ENCODE data around the gene GPI. TPM values are rescaled to one million over a fixed set of nuclear protein-coding genes. Genes with fewer than 3 reads are reported as not detected.

The GPI gene
- total RNA-seq, 1 experiment from 2014 or later, result 263 TPM

DNA sequence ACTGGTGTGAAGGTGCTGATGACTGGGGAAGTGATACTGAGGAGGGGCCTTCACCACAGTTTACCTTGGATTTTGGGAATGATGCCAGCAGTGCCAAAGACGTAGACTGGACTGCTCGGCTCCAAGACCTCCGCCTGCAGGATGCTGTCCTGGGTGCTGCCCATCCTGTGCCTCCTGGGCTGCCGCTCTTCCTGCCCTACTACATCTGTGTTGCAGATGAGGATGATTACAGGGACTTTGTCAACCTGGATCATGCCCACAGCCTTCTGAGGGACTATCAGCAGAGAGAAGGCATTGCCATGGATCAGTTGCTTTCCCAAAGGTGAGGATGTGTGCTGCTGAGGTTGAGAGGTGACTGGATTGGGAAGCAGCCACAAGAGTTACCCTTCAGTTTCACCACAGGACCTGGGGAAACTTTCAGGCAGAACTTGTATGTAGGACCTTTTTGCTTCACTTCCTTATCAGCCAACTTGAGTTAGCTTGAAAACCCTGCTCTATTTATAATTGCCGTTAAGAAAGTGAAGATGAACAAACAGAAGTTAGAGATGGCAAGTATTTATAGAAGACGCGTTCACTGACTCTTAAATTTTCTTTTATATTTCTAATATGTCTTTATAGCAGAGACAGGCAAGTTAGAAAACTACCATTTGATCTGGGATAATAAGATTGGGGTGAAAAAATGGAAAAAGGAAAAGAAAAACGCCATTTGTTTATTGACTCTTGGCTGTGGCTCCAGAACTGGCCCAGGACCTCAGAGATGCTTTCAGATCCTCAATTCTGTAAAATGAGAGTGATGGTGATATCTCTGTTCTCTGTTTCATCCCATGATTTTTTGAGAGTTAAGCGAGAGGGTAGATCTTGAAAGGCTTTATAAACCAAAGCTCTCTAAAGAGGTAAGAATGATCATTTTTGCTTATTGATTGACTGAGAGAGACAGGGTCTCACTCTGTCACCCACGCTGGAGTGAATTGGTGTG lies 44.5 kb downstream of the GPI start:
- Histone ChIP-seq H3K79me2 (ENCODE audit: low read length) (peaks cover 41% of the 10 kb centered on the region), H3K9me3 (ENCODE audit: low read length) (no peaks in the 10 kb centered on the region), H3K4me1 (ENCODE audit: insufficient read depth, low read length) (no peaks in the 10 kb centered on the region), H3K9me2 (replicated peaks; ENCODE audit: low read length) (no peaks in the 10 kb centered on the region), H4K20me1 (ENCODE audit: low read length) (0 out of 2 replicates have a peak, but pooled peaks cover 3% of the 10 kb centered on the region), H3F3A (ENCODE audit: low read length, unreplicated experiment) (no peaks in the 10 kb centered on the region), H3K4me2 (ENCODE audit: low read length) (no peak overlapping the region), H3K27me3 (ENCODE audit: low read length) (no peaks in the 10 kb centered on the region), H3K27ac (ENCODE audit: low read length) (no peak overlapping the region), H2AFZ (ENCODE audit: low read length) (no peak overlapping the region), H3K36me3 (ENCODE audit: low read depth, low read length) (peaks cover 13% of the 10 kb centered on the region; the same call in 1 of the 2 replicates), H3K4me3 (ENCODE audit: low read length) (no peak overlapping the region), H3K9ac (ENCODE audit: low read length) (no peak overlapping the region)
- ATAC-seq (no peak), DNase-seq (no peak)
- ChIA-PET CTCF (no interaction called here), POLR2A (ENCODE audit: unreplicated experiment) (no interaction called here)
- intact Hi-C loops (cut with micrococcal nuclease), result no loop called here
- BruUV-seq (replicated peaks), result no TSS peak
- TF ChIP-seq EZH2phosphoT487 (IDR thresholded peaks at IDR 0.05; ENCODE audit: borderline replicate concordance, low read length) (no peak), EZH2 (IDR thresholded peaks at IDR 0.05; ENCODE audit: low read length, unreplicated experiment) (no peak)
- TF ChIP-seq, protein P1, sequence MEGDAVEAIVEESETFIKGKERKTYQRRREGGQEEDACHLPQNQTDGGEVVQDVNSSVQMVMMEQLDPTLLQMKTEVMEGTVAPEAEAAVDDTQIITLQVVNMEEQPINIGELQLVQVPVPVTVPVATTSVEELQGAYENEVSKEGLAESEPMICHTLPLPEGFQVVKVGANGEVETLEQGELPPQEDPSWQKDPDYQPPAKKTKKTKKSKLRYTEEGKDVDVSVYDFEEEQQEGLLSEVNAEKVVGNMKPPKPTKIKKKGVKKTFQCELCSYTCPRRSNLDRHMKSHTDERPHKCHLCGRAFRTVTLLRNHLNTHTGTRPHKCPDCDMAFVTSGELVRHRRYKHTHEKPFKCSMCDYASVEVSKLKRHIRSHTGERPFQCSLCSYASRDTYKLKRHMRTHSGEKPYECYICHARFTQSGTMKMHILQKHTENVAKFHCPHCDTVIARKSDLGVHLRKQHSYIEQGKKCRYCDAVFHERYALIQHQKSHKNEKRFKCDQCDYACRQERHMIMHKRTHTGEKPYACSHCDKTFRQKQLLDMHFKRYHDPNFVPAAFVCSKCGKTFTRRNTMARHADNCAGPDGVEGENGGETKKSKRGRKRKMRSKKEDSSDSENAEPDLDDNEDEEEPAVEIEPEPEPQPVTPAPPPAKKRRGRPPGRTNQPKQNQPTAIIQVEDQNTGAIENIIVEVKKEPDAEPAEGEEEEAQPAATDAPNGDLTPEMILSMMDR (conservative IDR thresholded peaks at IDR 0.05; ENCODE audit: low read depth, low read length), result no peak

DNA sequence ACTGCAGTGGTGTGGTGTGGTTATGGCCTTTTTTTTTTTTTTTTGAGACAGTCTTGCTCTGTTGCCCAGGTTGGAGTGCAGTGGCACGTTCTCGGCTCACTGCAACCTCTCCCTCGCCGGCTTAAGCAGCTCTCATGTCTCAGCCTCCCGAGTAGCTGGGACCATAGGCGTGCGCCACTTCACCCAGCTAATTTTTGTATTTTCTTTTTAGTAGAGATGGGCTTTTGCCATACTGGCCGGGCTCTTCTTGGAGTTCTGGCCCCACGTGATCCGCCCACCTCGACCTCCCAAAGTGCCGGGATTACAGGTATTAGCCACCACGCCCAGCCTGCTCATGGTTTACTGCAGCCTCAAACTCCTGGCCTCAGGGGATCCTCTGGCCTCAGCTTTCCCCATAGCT lies 46.2 kb downstream of the GPI start:
- H3K36me3 ChIP-seq (ENCODE audit: low read depth, low read length), result peaks cover 13% of the 10 kb centered on the region; the same call in 1 of the 2 replicates
- DNase-seq, result no peak
- no peak overlapping the region for H3K9ac ChIP-seq (ENCODE audit: low read length)
- H3K79me2 ChIP-seq (ENCODE audit: low read length), result peaks cover 23% of the 10 kb centered on the region
- H3K4me3 ChIP-seq (ENCODE audit: low read length), result no peak overlapping the region
- no peak for TF ChIP-seq EZH2 (IDR thresholded peaks at IDR 0.05; ENCODE audit: low read length, unreplicated experiment)
- no peak for TF ChIP-seq EZH2phosphoT487 (IDR thresholded peaks at IDR 0.05; ENCODE audit: borderline replicate concordance, low read length)
- TF ChIP-seq, protein P1 (conservative IDR thresholded peaks at IDR 0.05; ENCODE audit: low read depth, low read length), result no peak
- BruUV-seq (replicated peaks), result no TSS peak
- no peak overlapping the region for H3K27ac ChIP-seq (ENCODE audit: low read length)
- intact Hi-C loops (cut with micrococcal nuclease), result no loop called here
- ChIA-PET CTCF (no interaction called here), POLR2A (ENCODE audit: unreplicated experiment) (no interaction called here)
- ATAC-seq, result no peak
- no peaks in the 10 kb centered on the region for H3F3A ChIP-seq (ENCODE audit: low read length, unreplicated experiment)
- H4K20me1 ChIP-seq (ENCODE audit: low read length), result 0 out of 2 replicates have a peak, but pooled peaks cover 3% of the 10 kb centered on the region
- no peaks in the 10 kb centered on the region for H3K27me3 ChIP-seq (ENCODE audit: low read length)
- no peaks in the 10 kb centered on the region for H3K9me3 ChIP-seq (ENCODE audit: low read length)
- H3K9me2 ChIP-seq (replicated peaks; ENCODE audit: low read length), result no peaks in the 10 kb centered on the region
- no peak overlapping the region for H2AFZ ChIP-seq (ENCODE audit: low read length)
- H3K4me1 ChIP-seq (ENCODE audit: insufficient read depth, low read length), result no peaks in the 10 kb centered on the region
- no peak overlapping the region for H3K4me2 ChIP-seq (ENCODE audit: low read length)

DNA sequence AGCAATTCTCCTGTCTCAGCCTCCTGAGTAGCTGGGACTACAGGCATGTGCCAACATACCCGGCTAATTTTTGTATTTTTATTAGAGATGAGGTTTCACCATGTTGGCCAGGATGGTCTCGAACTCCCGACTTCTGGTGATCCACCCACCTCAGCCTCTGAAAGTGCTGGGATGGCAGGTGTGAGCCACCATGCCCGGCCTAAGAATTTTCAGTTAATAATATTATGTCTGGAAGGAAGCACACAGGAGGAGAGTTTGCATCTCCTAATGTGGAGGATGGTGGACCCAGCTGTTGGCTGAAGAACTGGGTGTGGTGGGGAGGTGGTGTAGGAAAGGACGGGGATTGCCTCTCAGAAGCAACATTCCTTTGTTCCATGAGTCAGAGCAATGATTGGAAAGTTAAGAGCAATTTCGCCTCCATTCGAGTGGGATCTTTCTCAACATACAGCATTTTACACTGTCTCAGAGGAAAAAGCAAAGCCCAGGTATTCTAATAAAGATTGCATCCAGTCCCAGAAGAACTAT lies 51.1 kb downstream of the GPI start:
- Histone ChIP-seq H3K27me3 (ENCODE audit: low read length) (no peaks in the 10 kb centered on the region), H3F3A (ENCODE audit: low read length, unreplicated experiment) (no peaks in the 10 kb centered on the region), H3K79me2 (ENCODE audit: low read length) (no peaks in the 10 kb centered on the region), H2AFZ (ENCODE audit: low read length) (no peak overlapping the region), H3K4me1 (ENCODE audit: insufficient read depth, low read length) (no peaks in the 10 kb centered on the region), H3K4me3 (ENCODE audit: low read length) (no peak overlapping the region), H3K9me3 (ENCODE audit: low read length) (no peaks in the 10 kb centered on the region), H4K20me1 (ENCODE audit: low read length) (no peaks in the 10 kb centered on the region), H3K27ac (ENCODE audit: low read length) (no peak overlapping the region), H3K4me2 (ENCODE audit: low read length) (no peak overlapping the region), H3K9ac (ENCODE audit: low read length) (no peak overlapping the region), H3K36me3 (ENCODE audit: low read depth, low read length) (peaks cover 4% of the 10 kb centered on the region; the same call in 1 of the 2 replicates), H3K9me2 (replicated peaks; ENCODE audit: low read length) (no peaks in the 10 kb centered on the region)
- ChIA-PET POLR2A (ENCODE audit: unreplicated experiment) (no interaction called here), CTCF (no interaction called here)
- no peak for ATAC-seq
- intact Hi-C loops (cut with micrococcal nuclease), result no loop called here
- BruUV-seq (replicated peaks), result no TSS peak
- TF ChIP-seq EZH2phosphoT487 (IDR thresholded peaks at IDR 0.05; ENCODE audit: borderline replicate concordance, low read length) (no peak), EZH2 (IDR thresholded peaks at IDR 0.05; ENCODE audit: low read length, unreplicated experiment) (no peak)
- TF ChIP-seq, protein P1 (conservative IDR thresholded peaks at IDR 0.05; ENCODE audit: low read depth, low read length), result no peak
- no peak for DNase-seq

Data from PC-3 (cell line).